Esophagus muscularis mucosa (tissue), 4 donors: Measurements from ENCODE around the gene PNMA6A. TPM values are rescaled to one million over a fixed set of nuclear protein-coding genes. Genes with fewer than 3 reads are reported as not detected.

Experiments used
- DNase-seq: peaks from one replicate; pipeline ENCODE4 v3.0.0-alpha.2; 2017; ENCODE audit errors: extremely low spot score
- H3K27ac ChIP-seq, 4 donors: fragments of 200-600 bp; sonication (generic); replicated peaks in 1 of 4; 1 replicate in 3 of 4; 2 replicates in 1 of 4; pipeline ENCODE4 v1.5.1; 2016 to 2019; ENCODE audit warnings: mild to moderate bottlenecking in 1 of 4
- H3K27me3 ChIP-seq, 4 donors: fragments of 200-600 bp; sonication (generic); one replicate each; pipeline versions ENCODE4 v1.5.1 to v1.6.0; 2016 to 2019
- H3K36me3 ChIP-seq, 4 donors: fragments of 200-600 bp; sonication (generic); one replicate each; pipeline ENCODE4 v1.5.1; 2016 to 2019
- H3K4me1 ChIP-seq, 4 donors: fragments of 200-600 bp; sonication (generic); one replicate each; pipeline ENCODE4 v1.5.1; 2016 to 2019
- H3K4me3 ChIP-seq, 4 donors: fragments of 200-600 bp; sonication (generic); 1 replicate in 2 of 4; 2 replicates in 2 of 4; pipeline ENCODE4 v1.5.1; 2016 to 2019; ENCODE audit warnings: mild to moderate bottlenecking in 4 of 4, moderate library complexity in 1 of 4
- H3K9me3 ChIP-seq, 4 donors: fragments of 200-600 bp; sonication (generic); 1 replicate in 3 of 4; 2 replicates in 1 of 4; pipeline ENCODE4 v1.5.1; 2016 to 2019
- EP300 ChIP-seq: sonication (generic); formaldehyde crosslinking; IDR thresholded peaks from one replicate; pipeline ENCODE4 v1.6.1; 2017; ENCODE audit warnings: antibody characterized with exemption
- POLR2A ChIP-seq: fragments of 450-650 bp; IDR thresholded peaks from one replicate; pipeline ENCODE4 v1.6.1; 2017; ENCODE audit warnings: antibody characterized with exemption, moderate library complexity, mild to moderate bottlenecking, low read depth
- POLR2AphosphoS5 ChIP-seq, 2 donors: sonication (generic); formaldehyde crosslinking; IDR thresholded peaks; one replicate each; pipeline ENCODE4 v1.6.1; 2017; ENCODE audit warnings: antibody characterized with exemption in 2 of 2
- WGBS: methylation state at CpG from one replicate; pipeline ENCODE4 v1.1.5; 2018; 5-methylcytosine and 5-hydroxymethylcytosine counted together
- intact Hi-C: fragments of 100-400 bp; cut with DNase I; formaldehyde crosslinking; loops from one replicate; pipeline ENCODE4 v1.15.1; 2023
- total RNA-seq, 4 donors: library from RNA; depleted of rRNA; stranded (reverse); fragments of >200 nt; gene quantifications; one replicate each; pipeline versions ENCODE4 v1.1.0 to v1.2.1, GENCODE V29; 2016
- TF ChIP-seq, protein P1 (sequence below), 3 experiments: fragments of 200-600 bp in 2 of 3; fragments of 450-650 bp in 1 of 3; sonication (generic) in 2 of 3; IDR thresholded peaks; one replicate each; pipeline ENCODE4 v1.5.1; 2017 to 2019; ENCODE audit warnings: antibody characterized with exemption in 3 of 3, mild to moderate bottlenecking in 2 of 3, moderate library complexity in 1 of 3

The PNMA6A gene
- total RNA-seq, 4 donors from 2014 or later = 1.2 to 3.7 (median 2.7) TPM

DNA sequence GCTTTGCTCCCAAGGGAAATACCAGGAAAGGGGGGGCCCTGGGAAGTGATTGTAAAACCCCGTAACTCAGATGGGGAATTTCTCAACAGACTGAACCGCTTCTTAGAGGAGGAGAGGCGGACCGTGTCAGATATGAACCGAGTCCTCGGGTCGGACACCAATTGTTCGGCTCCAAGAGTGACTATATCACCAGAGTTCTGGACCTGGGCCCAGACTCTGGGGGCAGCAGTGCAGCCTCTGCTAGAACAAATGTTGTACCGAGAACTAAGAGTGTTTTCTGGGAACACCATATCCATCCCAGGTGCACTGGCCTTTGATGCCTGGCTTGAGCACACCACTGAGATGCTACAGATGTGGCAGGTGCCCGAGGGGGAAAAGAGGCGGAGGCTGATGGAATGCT lies 15.0 kb upstream of the PNMA6A start:
- intact Hi-C loops = no loop called here
- no peaks in the 10 kb centered on the region for H3K36me3 ChIP-seq
- DNase-seq = no peak
- peaks cover 0 to 33% (median 6%) of the 10 kb centered on the region in 4 donors for H3K27me3 ChIP-seq
- peaks cover 0 to 16% (median 13%) of the 10 kb centered on the region in 4 donors for H3K4me1 ChIP-seq
- no peak for TF ChIP-seq EP300
- TF ChIP-seq POLR2A = no peak
- no peak for TF ChIP-seq POLR2AphosphoS5 (IDR thresholded peaks at IDR 0.05)
- TF ChIP-seq, protein P1, sequence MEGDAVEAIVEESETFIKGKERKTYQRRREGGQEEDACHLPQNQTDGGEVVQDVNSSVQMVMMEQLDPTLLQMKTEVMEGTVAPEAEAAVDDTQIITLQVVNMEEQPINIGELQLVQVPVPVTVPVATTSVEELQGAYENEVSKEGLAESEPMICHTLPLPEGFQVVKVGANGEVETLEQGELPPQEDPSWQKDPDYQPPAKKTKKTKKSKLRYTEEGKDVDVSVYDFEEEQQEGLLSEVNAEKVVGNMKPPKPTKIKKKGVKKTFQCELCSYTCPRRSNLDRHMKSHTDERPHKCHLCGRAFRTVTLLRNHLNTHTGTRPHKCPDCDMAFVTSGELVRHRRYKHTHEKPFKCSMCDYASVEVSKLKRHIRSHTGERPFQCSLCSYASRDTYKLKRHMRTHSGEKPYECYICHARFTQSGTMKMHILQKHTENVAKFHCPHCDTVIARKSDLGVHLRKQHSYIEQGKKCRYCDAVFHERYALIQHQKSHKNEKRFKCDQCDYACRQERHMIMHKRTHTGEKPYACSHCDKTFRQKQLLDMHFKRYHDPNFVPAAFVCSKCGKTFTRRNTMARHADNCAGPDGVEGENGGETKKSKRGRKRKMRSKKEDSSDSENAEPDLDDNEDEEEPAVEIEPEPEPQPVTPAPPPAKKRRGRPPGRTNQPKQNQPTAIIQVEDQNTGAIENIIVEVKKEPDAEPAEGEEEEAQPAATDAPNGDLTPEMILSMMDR (IDR thresholded peaks at IDR 0.05) = no peak
- H3K9me3 ChIP-seq = no peaks in the 10 kb centered on the region
- WGBS = 70% methylated on average over 11 of the region's 11 CpGs
- no peak overlapping the region for H3K4me3 ChIP-seq
- H3K27ac ChIP-seq = no peak overlapping the region

DNA sequence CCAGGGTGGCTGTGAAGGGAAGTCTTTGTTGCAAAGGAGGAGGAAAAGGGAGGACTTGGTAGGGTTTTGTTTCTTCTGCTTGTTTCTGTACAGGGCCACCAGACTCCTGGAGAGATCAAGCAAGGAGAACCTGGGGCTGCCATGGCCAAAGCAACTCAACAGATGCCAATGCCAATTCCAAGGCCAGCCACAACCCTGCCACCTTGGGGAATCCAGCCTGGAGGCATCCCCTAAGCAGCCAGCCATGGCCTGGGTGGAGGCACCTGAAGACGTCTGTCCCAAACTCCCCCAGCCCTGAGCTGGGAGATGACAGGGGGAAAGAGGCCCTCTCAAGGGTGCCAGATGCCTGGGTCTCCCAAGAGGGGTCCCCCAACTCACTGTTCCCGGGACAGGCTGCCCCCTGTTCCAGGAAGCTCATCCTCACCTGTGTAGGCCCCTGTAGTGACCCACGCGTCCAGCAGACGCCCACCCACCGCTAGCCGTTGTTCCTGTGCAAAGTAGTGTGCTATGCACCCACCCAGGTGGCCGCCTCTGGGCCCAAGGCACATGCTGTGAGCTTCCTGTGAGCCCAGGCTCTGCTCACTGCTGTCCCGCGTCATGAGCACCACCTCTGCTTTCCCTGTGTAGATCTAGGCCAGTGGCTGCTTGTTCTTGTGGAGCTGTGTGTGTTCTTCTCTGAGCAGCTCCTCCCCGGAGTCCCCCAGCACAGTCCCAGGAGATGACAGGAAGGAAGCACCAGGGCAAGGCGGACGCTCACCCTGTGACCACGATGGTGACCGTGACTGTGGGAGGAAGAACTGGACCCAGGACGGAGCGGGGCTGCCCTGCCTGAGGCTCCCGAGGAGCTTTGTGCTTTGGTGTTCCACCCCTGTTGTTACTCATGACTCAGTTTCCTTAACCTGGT lies 12.8 kb upstream of the PNMA6A start:
- TF ChIP-seq, protein P1 (IDR thresholded peaks at IDR 0.05) = no peak
- TF ChIP-seq POLR2A = no peak
- TF ChIP-seq EP300 = no peak
- no peak for TF ChIP-seq POLR2AphosphoS5 (IDR thresholded peaks at IDR 0.05)

DNA sequence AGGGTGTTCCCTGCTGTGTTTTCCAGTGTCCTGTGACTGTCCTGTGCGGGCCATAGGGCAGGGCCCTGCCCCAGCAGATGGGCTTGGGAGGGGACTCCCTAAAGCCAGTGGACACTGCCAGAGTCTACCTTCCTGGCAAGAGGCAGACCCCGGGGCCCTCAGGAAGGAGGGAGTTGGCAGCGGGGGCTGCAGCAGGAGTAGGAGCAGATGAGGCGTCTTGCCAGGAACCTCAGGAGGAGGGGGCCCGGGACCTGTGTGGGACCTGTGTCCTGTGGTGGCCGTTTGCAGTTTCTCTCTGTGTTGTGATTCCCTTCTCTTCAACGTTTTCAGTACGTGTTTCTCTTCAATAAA lies 12.2 kb upstream of the PNMA6A start:
- Histone ChIP-seq H3K27ac (no peak overlapping the region), H3K4me3 (no peak overlapping the region), H3K27me3 (peaks cover 0 to 33% (median 8%) of the 10 kb centered on the region in 4 donors), H3K9me3 (no peaks in the 10 kb centered on the region), H3K36me3 (no peaks in the 10 kb centered on the region), H3K4me1 (peaks cover 0 to 16% (median 13%) of the 10 kb centered on the region in 4 donors)
- no peak for DNase-seq
- 69% methylated on average over 6 of the region's 8 CpGs for WGBS
- intact Hi-C loops = no loop called here
- TF ChIP-seq POLR2AphosphoS5 (IDR thresholded peaks at IDR 0.05) (no peak), POLR2A (no peak), EP300 (no peak)
- TF ChIP-seq, protein P1 (IDR thresholded peaks at IDR 0.05) = no peak

More for the DNA sequence above, 12.8 kb upstream of the PNMA6A start:
- DNase-seq = no peak
- Histone ChIP-seq H3K27me3 (peaks cover 0 to 33% (median 8%) of the 10 kb centered on the region in 4 donors), H3K27ac (no peak overlapping the region), H3K4me3 (no peak overlapping the region), H3K9me3 (no peaks in the 10 kb centered on the region), H3K4me1 (peaks cover 0 to 16% (median 13%) of the 10 kb centered on the region in 4 donors), H3K36me3 (no peaks in the 10 kb centered on the region)
- intact Hi-C loops = no loop called here
- WGBS = 89% methylated on average over 14 of the region's 18 CpGs

DNA sequence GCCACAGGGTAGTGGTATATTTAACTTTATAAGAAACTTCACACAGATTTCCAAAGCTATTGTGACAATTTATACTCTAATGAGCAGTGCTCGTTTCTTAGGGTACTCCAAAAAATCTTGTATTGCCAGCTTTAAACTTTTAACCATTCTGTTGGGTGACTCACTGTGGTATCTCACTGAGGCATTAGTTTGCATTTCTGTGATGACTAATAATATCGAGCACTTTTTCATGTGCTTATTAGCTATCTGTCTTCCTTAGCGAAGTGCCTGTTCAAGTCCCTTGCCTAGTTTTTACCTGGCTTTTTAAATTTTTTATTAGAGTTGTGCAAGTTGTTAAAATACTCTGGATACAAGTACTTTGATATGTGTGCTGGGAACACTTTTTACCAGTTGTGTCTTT lies 10.5 kb upstream of the PNMA6A start:
- H3K27me3 ChIP-seq = peaks cover 0 to 22% (median 5%) of the 10 kb centered on the region in 4 donors
- intact Hi-C loops = no loop called here
- no peak for DNase-seq
- H3K36me3 ChIP-seq = no peaks in the 10 kb centered on the region
- peaks cover 0 to 7% (median 4%) of the 10 kb centered on the region in 4 donors for H3K4me1 ChIP-seq
- no peak overlapping the region for H3K27ac ChIP-seq
- H3K4me3 ChIP-seq = no peak overlapping the region
- no peaks in the 10 kb centered on the region for H3K9me3 ChIP-seq
- TF ChIP-seq EP300 (no peak), POLR2A (no peak), POLR2AphosphoS5 (IDR thresholded peaks at IDR 0.05) (no peak)
- TF ChIP-seq, protein P1 (IDR thresholded peaks at IDR 0.05) = no peak
- 32% methylated on average over 3 of the region's 3 CpGs for WGBS
